ENCODE measurements around the gene SLC41A1. TPM values are rescaled to one million over a fixed set of nuclear protein-coding genes. Genes with fewer than 3 reads are reported as not detected.

SLC41A1 gene
- total and polyA plus RNA-seq, 2 experiments from 2014 or later = 11.8 to 30.0 TPM

DNA sequence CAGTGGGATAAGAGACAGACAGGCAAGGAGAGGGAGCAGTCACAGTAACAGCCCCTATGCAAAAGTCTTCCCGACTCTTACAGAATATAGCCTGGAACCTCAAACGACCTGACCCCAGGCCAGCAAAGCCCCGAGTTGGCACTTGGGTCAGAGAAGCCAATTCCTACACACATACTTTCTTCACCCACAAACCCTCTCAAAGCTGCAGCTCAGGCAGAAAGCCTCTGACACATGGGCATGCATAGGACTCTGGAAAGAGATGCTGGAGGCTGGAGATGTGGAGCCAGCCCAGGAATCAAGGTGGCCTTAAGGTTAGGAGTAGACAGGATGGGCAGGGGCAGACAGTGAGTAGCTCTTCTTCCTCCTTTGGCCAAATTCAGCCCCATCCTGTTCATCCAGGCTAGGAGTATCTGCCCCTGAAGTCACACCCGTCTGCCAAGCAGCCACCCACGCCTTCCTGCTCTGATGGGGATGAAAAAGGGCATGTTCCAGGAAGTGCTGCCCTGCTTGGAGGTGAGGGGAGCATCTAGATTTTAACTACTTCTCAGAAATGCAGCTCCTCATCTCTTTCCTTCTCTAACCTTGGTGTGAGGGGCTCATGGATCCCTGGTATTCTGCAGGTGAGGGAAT is 7.8 kb downstream of the SLC41A1 start (continued):
- TF ChIP-seq, protein P1, sequence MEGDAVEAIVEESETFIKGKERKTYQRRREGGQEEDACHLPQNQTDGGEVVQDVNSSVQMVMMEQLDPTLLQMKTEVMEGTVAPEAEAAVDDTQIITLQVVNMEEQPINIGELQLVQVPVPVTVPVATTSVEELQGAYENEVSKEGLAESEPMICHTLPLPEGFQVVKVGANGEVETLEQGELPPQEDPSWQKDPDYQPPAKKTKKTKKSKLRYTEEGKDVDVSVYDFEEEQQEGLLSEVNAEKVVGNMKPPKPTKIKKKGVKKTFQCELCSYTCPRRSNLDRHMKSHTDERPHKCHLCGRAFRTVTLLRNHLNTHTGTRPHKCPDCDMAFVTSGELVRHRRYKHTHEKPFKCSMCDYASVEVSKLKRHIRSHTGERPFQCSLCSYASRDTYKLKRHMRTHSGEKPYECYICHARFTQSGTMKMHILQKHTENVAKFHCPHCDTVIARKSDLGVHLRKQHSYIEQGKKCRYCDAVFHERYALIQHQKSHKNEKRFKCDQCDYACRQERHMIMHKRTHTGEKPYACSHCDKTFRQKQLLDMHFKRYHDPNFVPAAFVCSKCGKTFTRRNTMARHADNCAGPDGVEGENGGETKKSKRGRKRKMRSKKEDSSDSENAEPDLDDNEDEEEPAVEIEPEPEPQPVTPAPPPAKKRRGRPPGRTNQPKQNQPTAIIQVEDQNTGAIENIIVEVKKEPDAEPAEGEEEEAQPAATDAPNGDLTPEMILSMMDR (conservative IDR thresholded peaks at IDR 0.05; ENCODE audit: low read depth in 2 of 2) = no peak
- TF ChIP-seq ZNF331 (CRISPR knock-in tag; IDR thresholded peaks at IDR 0.05; ENCODE audit: low read depth) (no peak), POLR2AphosphoS5 (IDR thresholded peaks at IDR 0.05; ENCODE audit: low read depth) (no peak), STAT1 (IDR thresholded peaks at IDR 0.05; ENCODE audit: unreplicated experiment) (no peak)

DNA sequence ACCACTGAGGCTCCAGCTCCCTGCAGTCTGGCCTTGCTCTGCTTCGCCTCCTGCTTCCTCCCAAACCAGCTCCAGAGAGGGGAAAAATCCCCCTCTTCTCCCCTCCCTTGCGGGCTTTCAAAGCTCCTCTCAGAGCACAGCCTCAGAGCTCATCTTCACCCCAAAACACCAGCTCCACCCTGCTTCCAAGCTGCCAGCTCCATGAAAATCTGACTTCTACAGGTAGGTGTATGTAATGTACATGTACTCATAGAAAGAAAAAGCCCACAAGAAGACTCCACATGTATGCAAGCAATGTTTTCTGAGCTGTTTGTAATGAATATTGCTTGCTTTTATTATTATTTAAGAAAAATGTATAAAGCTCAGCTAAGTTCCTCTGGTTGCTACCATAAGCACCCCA is 8.4 kb downstream of the SLC41A1 start:
- no peak overlapping the region for H3K4me3 ChIP-seq
- DNase-seq (ENCODE audit: low spot score) (no peak), ATAC-seq (no peak; the same call in 2 of the 3 replicates)
- no peaks in the 10 kb centered on the region for H3K9me2 ChIP-seq (ENCODE audit: insufficient read depth)
- Mint-ChIP-seq H3K9me3 (no peaks in the 10 kb centered on the region), H3K36me3 (ENCODE audit: low read depth) (peaks cover 19% of the 10 kb centered on the region), H3K27me3 (ENCODE audit: insufficient read depth, low read depth, poor library complexity) (peaks cover 3% of the 10 kb centered on the region), H3K4me3 (no peak overlapping the region), H3K4me1 (peaks cover 15% of the 10 kb centered on the region), H3K27ac (no peak overlapping the region; the same call in 1 of the 2 replicates)
- no peaks in the 10 kb centered on the region; the same call in 1 of the 2 replicates for H3K36me3 ChIP-seq (ENCODE audit: insufficient read depth)
- peaks cover 57% of the 10 kb centered on the region for H3K79me2 ChIP-seq (replicated peaks; ENCODE audit: insufficient read depth)
- peaks cover under 1% of the 10 kb centered on the region; the same call in 1 of the 2 replicates for H3K4me1 ChIP-seq (ENCODE audit: insufficient read depth)
- no peak overlapping the region for H3K4me2 ChIP-seq
- H3K27me3 ChIP-seq (ENCODE audit: insufficient read depth) = no peaks in the 10 kb centered on the region
- H2AFZ ChIP-seq = no peak overlapping the region
- H3F3A ChIP-seq (replicated peaks; ENCODE audit: low read depth) = no peaks in the 10 kb centered on the region
- H3K27ac ChIP-seq (ENCODE audit: low read depth) = no peak overlapping the region
- H4K20me1 ChIP-seq (replicated peaks; ENCODE audit: insufficient read depth) = peaks cover 12% of the 10 kb centered on the region
- TF ChIP-seq, protein P1 (conservative IDR thresholded peaks at IDR 0.05; ENCODE audit: low read depth in 2 of 2) = no peak
- TF ChIP-seq ZNF114 (CRISPR knock-in tag; IDR thresholded peaks at IDR 0.05) = no peak
- no peak for TF ChIP-seq POLR2AphosphoS5 (IDR thresholded peaks at IDR 0.05; ENCODE audit: low read depth)
- TF ChIP-seq EZH2phosphoT487 (IDR thresholded peaks at IDR 0.05; ENCODE audit: unreplicated experiment) = no peak
- TF ChIP-seq ZNF331 (CRISPR knock-in tag; IDR thresholded peaks at IDR 0.05; ENCODE audit: low read depth) = no peak
- TF ChIP-seq, protein P2, sequence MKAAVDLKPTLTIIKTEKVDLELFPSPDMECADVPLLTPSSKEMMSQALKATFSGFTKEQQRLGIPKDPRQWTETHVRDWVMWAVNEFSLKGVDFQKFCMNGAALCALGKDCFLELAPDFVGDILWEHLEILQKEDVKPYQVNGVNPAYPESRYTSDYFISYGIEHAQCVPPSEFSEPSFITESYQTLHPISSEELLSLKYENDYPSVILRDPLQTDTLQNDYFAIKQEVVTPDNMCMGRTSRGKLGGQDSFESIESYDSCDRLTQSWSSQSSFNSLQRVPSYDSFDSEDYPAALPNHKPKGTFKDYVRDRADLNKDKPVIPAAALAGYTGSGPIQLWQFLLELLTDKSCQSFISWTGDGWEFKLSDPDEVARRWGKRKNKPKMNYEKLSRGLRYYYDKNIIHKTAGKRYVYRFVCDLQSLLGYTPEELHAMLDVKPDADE (IDR thresholded peaks at IDR 0.05) = no peak
- no peak for TF ChIP-seq CREB1 (CRISPR knock-in tag; IDR thresholded peaks at IDR 0.05; ENCODE audit: low read depth)
- TF ChIP-seq ZNF462 (CRISPR knock-in tag; IDR thresholded peaks at IDR 0.05) = no peak
- no peak for TF ChIP-seq NANOG (IDR thresholded peaks at IDR 0.05; ENCODE audit: borderline replicate concordance)
- TF ChIP-seq JUNB (IDR thresholded peaks at IDR 0.05; ENCODE audit: unreplicated experiment) = no peak
- no peak for TF ChIP-seq EZH2 (IDR thresholded peaks at IDR 0.05; ENCODE audit: low read depth, unreplicated experiment)
